Adrenal gland (tissue), 12 donors: ENCODE measurements around the gene SOX2. TPM values are rescaled to one million over a fixed set of nuclear protein-coding genes. Genes with fewer than 3 reads are reported as not detected.

Source experiments
- DNase-seq, 7 donors: peaks; one replicate each; pipeline ENCODE4 v3.0.0-alpha.2; 2019 to 2020
- H3K27ac ChIP-seq, 5 donors: fragments of 200-600 bp; sonication (generic) in 4 of 5; 1 replicate in 3 of 5; 2 replicates in 2 of 5; pipeline versions ENCODE4 v1.5.1 to v1.8.0; 2016 to 2020; ENCODE audit warnings: mild to moderate bottlenecking in 1 of 5
- H3K27me3 ChIP-seq: fragments of 200-600 bp; 2 replicates; pipeline ENCODE4 v1.8.0; 2021
- H3K36me3 ChIP-seq, 2 donors: fragments of 200-600 bp; replicated peaks in 1 of 2; 1 replicate in 1 of 2; 2 replicates in 1 of 2; pipeline versions ENCODE4 v1.5.1 to v1.8.0; 2018 to 2022
- H3K4me1 ChIP-seq, 2 donors: fragments of 200-600 bp; replicated peaks in 1 of 2; 1 replicate in 1 of 2; 2 replicates in 1 of 2; pipeline versions ENCODE4 v1.5.1 to v1.8.0; 2018 to 2021
- H3K4me3 ChIP-seq, 4 donors: fragments of 200-600 bp; sonication (generic) in 3 of 4; one replicate each; pipeline ENCODE4 v1.5.1; 2016 to 2018
- H3K9me3 ChIP-seq, 3 donors: fragments of 200-600 bp; sonication (generic) in 1 of 3; replicated peaks in 1 of 3; 1 replicate in 2 of 3; 2 replicates in 1 of 3; pipeline versions ENCODE4 v1.5.1 to v1.8.0; 2016 to 2021
- CTCF ChIP-seq, 6 experiments: fragments of 450-650 bp in 4 of 6; fragments of 200-600 bp in 2 of 6; sonication (generic) in 1 of 6; IDR thresholded peaks; 1 replicate in 5 of 6; 2 replicates in 1 of 6; pipeline versions ENCODE4 v1.5.1 to v1.8.0; 2016 to 2021; ENCODE audit warnings: antibody characterized with exemption in 6 of 6, mild to moderate bottlenecking in 2 of 6, moderate library complexity in 1 of 6
- POLR2A ChIP-seq, 2 donors: fragments of 450-650 bp; IDR thresholded peaks; one replicate each; pipeline ENCODE4 v1.6.1; 2017; ENCODE audit warnings: antibody characterized with exemption in 2 of 2, mild to moderate bottlenecking in 2 of 2, moderate library complexity in 1 of 2
- WGBS, 4 donors: extraction: QIAGEN DNeasy Blood & Tissue Kit in 2 of 4; methylation state at CpG; one replicate each; pipeline versions ENCODE4 v1.1.5 to v1.1.7; 2013 to 2017; 5-methylcytosine and 5-hydroxymethylcytosine counted together
- intact Hi-C, 2 donors: fragments of 100-400 bp; cut with DNase I; formaldehyde crosslinking; loops; one replicate each; pipeline versions ENCODE4 v1.14.1 to v1.15.0; 2022 to 2023
- polyA plus RNA-seq, 3 donors: library from polyadenylated mRNA; stranded (reverse); fragments of 200-250 nt in 2 of 3; fragments of 350-450 nt in 1 of 3; fragmentation: Illumina TruSeq in 1 of 3; extraction: RNeasy Lipid Tissue Mini Kit (QIAGEN cat#74804) in 1 of 3; gene quantifications; one replicate each; pipeline ENCODE4 v1.2.3, GENCODE V29; 2013 to 2014
- total RNA-seq, 9 donors: library from RNA; depleted of rRNA in 4 of 9; stranded (reverse); fragments of >200 nt in 4 of 9; fragments of 120-200 nt in 1 of 9; fragmentation: NEBNext Ultra II Directional in 1 of 9; extraction: Animal tissue kit (Norgen Biotek cat#: 25700) in 1 of 9; gene quantifications; one replicate each; pipeline versions ENCODE4 v1.1.0 to v1.2.4, GENCODE V29; 2013 to 2023
- donor health status: healthy with polysubstance abuse.
- donor health status: Bipolar disorder and iron deficiency.
- donor health status: DM: yes; HTN: yes; CAD: no.
- donor health status: DM: no; HTN: no; CAD: no.
- donor health status: DM: no; HTN: no; CAD: no.
- donor health status: DM: yes; HTN: yes; CAD: no.

Gene SOX2
- total and polyA plus RNA-seq, 12 donors: 0.18 to 1.2 (median 0.54) TPM; not detected in 3

GRCh38 chr3:181693280-181693679 is 18.4 kb upstream of the SOX2 start:
- intact Hi-C loops: loop anchor here in 1 of 2 donors (10.0 kb wide), 1 partner anchor 368 kb away; no protein-coding TSS in a partner anchor
- no peak overlapping the region for H3K27ac ChIP-seq
- H3K4me3 ChIP-seq: no peak overlapping the region
- H3K9me3 ChIP-seq: no peaks in the 10 kb centered on the region
- no peaks in the 10 kb centered on the region for H3K36me3 ChIP-seq
- H3K27me3 ChIP-seq: peaks cover 25% of the 10 kb centered on the region
- TF ChIP-seq CTCF (IDR thresholded peaks at IDR 0.05) (no peak), POLR2A (IDR thresholded peaks at IDR 0.05) (no peak)
- 90 to 95% (median 94%) methylated on average over 1 of the region's 1 CpG for WGBS, 4 donors
- no peak for DNase-seq
- peaks cover 5 to 14% of the 10 kb centered on the region in 2 donors for H3K4me1 ChIP-seq

- TF ChIP-seq POLR2A (IDR thresholded peaks at IDR 0.05) (no peak), CTCF (IDR thresholded peaks at IDR 0.05) (peak in 1 of 6 experiments; percentile 4)
- H3K4me3 ChIP-seq: peak overlapping the region in 1 of 4 donors; percentile 44
- H3K27me3 ChIP-seq: peaks cover 41% of the 10 kb centered on the region
- intact Hi-C loops: loop anchor here in 1 of 2 donors (10.0 kb wide), 1 partner anchor 370 kb away; no protein-coding TSS in a partner anchor
- peak in 5 of 7 donors; percentile 25 to 63 (median 29) for DNase-seq
- peak overlapping the region in 1 of 5 donors; percentile 4 for H3K27ac ChIP-seq
- H3K9me3 ChIP-seq: no peaks in the 10 kb centered on the region
- WGBS, 4 donors: 9 to 26% (median 17%) methylated on average over 18 to 53 of the region's 53 CpGs
- H3K36me3 ChIP-seq: no peaks in the 10 kb centered on the region
- peaks cover 5 to 14% of the 10 kb centered on the region in 2 donors for H3K4me1 ChIP-seq
Measured at GRCh38 chr3:181694805-181695660, 16.7 kb upstream of the SOX2 start.

- peak overlapping the region in 1 of 4 donors; percentile 44 for H3K4me3 ChIP-seq
- peaks cover 45% of the 10 kb centered on the region for H3K27me3 ChIP-seq
- DNase-seq: no peak
- peaks cover 13 to 17% of the 10 kb centered on the region in 2 donors for H3K4me1 ChIP-seq
- intact Hi-C loops: loop anchor here in 1 of 2 donors (10.0 kb wide), 1 partner anchor 371 kb away; no protein-coding TSS in a partner anchor
- 2 to 3% (median 3%) methylated on average over 38 to 65 of the region's 65 CpGs for WGBS, 4 donors
- H3K27ac ChIP-seq: peak overlapping the region in 1 of 5 donors; percentile 4
- H3K36me3 ChIP-seq: no peaks in the 10 kb centered on the region
- TF ChIP-seq POLR2A (IDR thresholded peaks at IDR 0.05): no peak
- no peak for TF ChIP-seq CTCF (IDR thresholded peaks at IDR 0.05)
- H3K9me3 ChIP-seq: no peaks in the 10 kb centered on the region
Measured at GRCh38 chr3:181695661-181696491, 15.8 kb upstream of the SOX2 start.
